K562 (cell line): ENCODE results near the gene SPDL1. TPM values are rescaled to one million over a fixed set of nuclear protein-coding genes. Genes with fewer than 3 reads are reported as not detected.

Experiments
- ATAC-seq: fragments of 200-7000 bp; cut with Tn5 transposase; 3 replicates; pipeline ENCODE4 v1.9.1; 2020; ENCODE audit warnings: moderate library complexity
- BruUV-seq: library from RNA; stranded (reverse); fragments of 400-500 nt; replicated peaks from 2 replicates; lab custom pipeline; 2021; lab: Mats Ljungman, UMichigan
- CTCF ChIA-PET: fragments of 300-600 bp; formaldehyde crosslinking; extraction: SDS; loops from one replicate; lab custom pipeline; 2021; ENCODE audit warnings: low intra/inter-chr PET ratio; lab: Yijun Ruan, JAX
- POLR2A ChIA-PET: fragments of 300-600, 350-650 bp; sonication (Branson Sonifier 250); formaldehyde crosslinking; extraction: SDS; loops from one replicate; lab custom pipeline; 2021; ENCODE audit warnings: antibody characterized with exemption, inconsistent platforms; lab: Yijun Ruan, JAX
- DNase-seq, 4 experiments: peaks; one replicate each; pipeline versions ENCODE4 v3.0.0 to v3.0.0-alpha.2; 2011 to 2018; ENCODE audit warnings: low spot score in 3 of 4, mixed read lengths in 3 of 4; ENCODE audit errors: extremely low read depth in 1 of 4
- FAIRE-seq: peaks from 2 replicates; lab custom pipeline; 2011; peaks lifted over from hg19 to GRCh38; lab: Jason Lieb, UNC
- H2AFZ ChIP-seq: 2 replicates; pipeline ENCODE4 v1.6.0; 2011; ENCODE audit warnings: low read depth, low read length, control low read depth, inconsistent platforms
- H3K27ac ChIP-seq: fragments of 200-600 bp; 3 replicates; pipeline ENCODE4 v1.8.0; 2011; ENCODE audit warnings: low read depth, mild to moderate bottlenecking, control low read depth, inconsistent platforms, low read length, moderate library complexity, mixed read lengths; ENCODE audit errors: extremely low read depth
- H3K27me3 ChIP-seq, 2 experiments: fragments of 300-600 bp in 1 of 2; 2 replicates in 1 of 2; 3 replicates in 1 of 2; pipeline versions ENCODE4 v1.6.0 to v1.8.0; 2011; ENCODE audit warnings: inconsistent platforms in 2 of 2, low read length in 2 of 2, mild to moderate bottlenecking in 1 of 2, mixed read lengths in 1 of 2, moderate library complexity in 1 of 2; ENCODE audit not compliant: control insufficient read depth in 2 of 2, insufficient read depth in 2 of 2
- H3K36me3 ChIP-seq: fragments of 300-600 bp; 3 replicates; pipeline ENCODE4 v1.8.0; 2011; ENCODE audit warnings: mild to moderate bottlenecking, low read length, inconsistent platforms; ENCODE audit not compliant: control insufficient read depth, insufficient read depth
- H3K4me1 ChIP-seq, 2 experiments: fragments of 200-600 bp in 1 of 2; replicated peaks in 1 of 2; 2 replicates in 1 of 2; 3 replicates in 1 of 2; pipeline versions ENCODE4 v1.5.1 to v1.8.0; 2011; ENCODE audit warnings: inconsistent platforms in 2 of 2, low read length in 2 of 2, mild to moderate bottlenecking in 1 of 2, mixed read lengths in 1 of 2, moderate library complexity in 1 of 2; ENCODE audit not compliant: control insufficient read depth in 2 of 2, insufficient read depth in 2 of 2
- H3K4me2 ChIP-seq: 2 replicates; pipeline ENCODE4 v1.6.1; 2011; ENCODE audit warnings: low read length, control low read depth, inconsistent platforms, mixed read lengths; ENCODE audit not compliant: insufficient read depth
- H3K4me3 ChIP-seq: fragments of 200-600 bp; sonication (generic), shearing (Covaris generic); 2 replicates; pipeline ENCODE4 v1.5.1; 2016; ENCODE audit warnings: control low read depth, inconsistent platforms
- H3K79me2 ChIP-seq: fragments of 200-600 bp; 3 replicates; pipeline ENCODE4 v1.8.0; 2011; ENCODE audit warnings: low read length, inconsistent platforms; ENCODE audit not compliant: control insufficient read depth, insufficient read depth
- H3K9ac ChIP-seq, 2 experiments: 2 replicates each; pipeline versions ENCODE4 v1.6.0 to v1.6.1; 2011; ENCODE audit warnings: low read depth in 2 of 2, low read length in 2 of 2, control low read depth in 1 of 2, inconsistent platforms in 1 of 2, mild to moderate bottlenecking in 1 of 2, mixed read lengths in 1 of 2; ENCODE audit not compliant: insufficient read depth in 1 of 2
- H3K9me1 ChIP-seq: one replicate; pipeline ENCODE4 v1.6.0; 2011; ENCODE audit warnings: inconsistent platforms, mild to moderate bottlenecking, low read length, moderate library complexity; ENCODE audit not compliant: control insufficient read depth, insufficient read depth
- H3K9me3 ChIP-seq: replicated peaks from 2 replicates; pipeline ENCODE4 v1.5.1; 2011; ENCODE audit warnings: low read depth, low read length, inconsistent platforms; ENCODE audit not compliant: control insufficient read depth, insufficient read depth
- H4K20me1 ChIP-seq: replicated peaks from 2 replicates; pipeline ENCODE4 v1.6.1; 2011; ENCODE audit warnings: low read length, inconsistent platforms, mixed read lengths; ENCODE audit not compliant: control insufficient read depth, insufficient read depth
- AFF1 ChIP-seq, 2 experiments: fragments of 450-650 bp; IDR thresholded peaks; 2 replicates each; pipeline ENCODE4 v1.6.1; 2018; ENCODE audit warnings: mild to moderate bottlenecking in 2 of 2, low read depth in 1 of 2; ENCODE audit not compliant: partially characterized antibody in 2 of 2
- CAMTA2 ChIP-seq: fragments of 250-450 bp; sonication (Bioruptor Pico); conservative IDR thresholded peaks from 2 replicates; pipeline ENCODE4 v1.5.1; 2022
- CHD1 ChIP-seq: fragments of 200-600 bp; sonication (generic); IDR thresholded peaks from one replicate; pipeline ENCODE4 v1.6.1; 2012; ENCODE audit warnings: mild to moderate bottlenecking, moderate library complexity, low read length, inconsistent platforms
- ESRRA ChIP-seq: fragments of 450-650 bp; IDR thresholded peaks from 2 replicates; pipeline ENCODE4 v1.6.1; 2014; ENCODE audit warnings: low read depth, mild to moderate bottlenecking, moderate library complexity, borderline replicate concordance
- ETV5 ChIP-seq: sonication (generic); formaldehyde crosslinking; IDR thresholded peaks from 2 replicates; pipeline ENCODE4 v1.4.0; 2020; ENCODE audit warnings: low read depth, mild to moderate bottlenecking, missing genetic modification reagents
- GABPB2 ChIP-seq: fragments of 250-450 bp; sonication (Bioruptor Pico); conservative IDR thresholded peaks from 2 replicates; pipeline ENCODE4 v1.5.1; 2021; ENCODE audit warnings: mild to moderate bottlenecking
- GATA2 ChIP-seq: sonication (generic); formaldehyde crosslinking; IDR thresholded peaks from 2 replicates; pipeline ENCODE4 v1.4.0; 2020; ENCODE audit warnings: mild to moderate bottlenecking, missing genetic modification reagents
- HDGF ChIP-seq: fragments of 450-650 bp; IDR thresholded peaks from 2 replicates; pipeline ENCODE4 v1.6.1; 2016
- KAT2B ChIP-seq: IDR thresholded peaks from one replicate; pipeline ENCODE4 v1.6.1; 2012; ENCODE audit warnings: low read depth, mild to moderate bottlenecking, control low read depth, inconsistent platforms, low read length, moderate library complexity
- KDM5B ChIP-seq: fragments of 200-600 bp; sonication (generic); IDR thresholded peaks from 2 replicates; pipeline ENCODE4 v1.6.1; 2012; ENCODE audit warnings: low read depth, mild to moderate bottlenecking, moderate library complexity, low read length, control low read depth, inconsistent platforms; ENCODE audit not compliant: insufficient replicate concordance
- LEF1 ChIP-seq: fragments of 450-650 bp; IDR thresholded peaks from 2 replicates; pipeline ENCODE4 v1.6.1; 2016; ENCODE audit warnings: mild to moderate bottlenecking
- MIER1 ChIP-seq: fragments of 450-650 bp; IDR thresholded peaks from 2 replicates; pipeline ENCODE4 v1.6.1; 2016; ENCODE audit warnings: antibody characterized with exemption, mild to moderate bottlenecking, low read depth
- MYNN ChIP-seq, 2 experiments: sonication (generic); formaldehyde crosslinking in 1 of 2; IDR thresholded peaks; 2 replicates each; pipeline versions ENCODE4 v1.5.0 to v1.6.1; 2016 to 2020; ENCODE audit warnings: antibody characterized with exemption in 1 of 2, missing genetic modification reagents in 1 of 2
- NR2C1 ChIP-seq, 2 experiments: fragments of 450-650 bp; IDR thresholded peaks; 2 replicates each; pipeline ENCODE4 v1.6.1; 2017; ENCODE audit warnings: mild to moderate bottlenecking in 2 of 2, antibody characterized with exemption in 1 of 2, inconsistent platforms in 1 of 2, missing compliant biosample characterization in 1 of 2, missing genetic modification characterization in 1 of 2
- RBM25 ChIP-seq: fragments of 200-400 bp; formaldehyde crosslinking; IDR thresholded peaks from 2 replicates; pipeline ENCODE4 v1.6.1; 2018; ENCODE audit warnings: low read length, low read depth, moderate library complexity; ENCODE audit not compliant: severe bottlenecking
- THRAP3 ChIP-seq: fragments of 450-650 bp; IDR thresholded peaks from 2 replicates; pipeline ENCODE4 v1.6.1; 2016; ENCODE audit warnings: mild to moderate bottlenecking, inconsistent platforms, borderline replicate concordance
- WHSC1 ChIP-seq: IDR thresholded peaks from one replicate; pipeline ENCODE4 v1.6.1; 2012; ENCODE audit warnings: low read length, control low read depth, inconsistent platforms
- ZNF3 ChIP-seq: fragments of 250-450 bp; sonication (Bioruptor Pico); IDR thresholded peaks from 2 replicates; pipeline ENCODE4 v1.5.0; 2021; ENCODE audit warnings: mild to moderate bottlenecking, moderate library complexity
- ZNF41 ChIP-seq: fragments of 250-450 bp; sonication (Bioruptor Pico); conservative IDR thresholded peaks from 2 replicates; pipeline ENCODE4 v1.4.0; 2020; ENCODE audit warnings: mild to moderate bottlenecking
- ZNF76 ChIP-seq: fragments of 250-450 bp; sonication (Bioruptor Pico); IDR thresholded peaks from 2 replicates; pipeline ENCODE4 v1.4.0; 2020; ENCODE audit warnings: mild to moderate bottlenecking, moderate library complexity, borderline replicate concordance
- WGBS: fragments of 100-300 bp; shearing (Covaris generic); methylation state at CpG from one replicate; pipeline ENCODE4 v1.1.6; 2016; ENCODE audit warnings: low coverage, mixed read lengths; ENCODE audit not compliant: insufficient coverage; ENCODE audit errors: missing lambda C conversion rate; 5-methylcytosine and 5-hydroxymethylcytosine counted together
- in situ Hi-C: fragments of 300-500 bp; cut with MboI; formaldehyde crosslinking; loops from 4 replicates; pipeline ENCODE4 v1.15.0; 2018; ENCODE audit warnings: inconsistent platforms, mixed read lengths
- intact Hi-C: fragments of 100-400 bp; cut with micrococcal nuclease; formaldehyde crosslinking; loops from 2 replicates; pipeline ENCODE4 v1.14.2; 2022
- polyA plus RNA-seq, 8 experiments: library from polyadenylated mRNA; depleted of rRNA in 4 of 8; stranded (reverse) in 5 of 8; unstranded in 3 of 8; fragments of >200 nt; fragmentation: Nextera tagmentation in 2 of 8; fragmentation: Illumina TruSeq in 1 of 8; extraction: Ambion mirVana in 2 of 8; extraction: Trizol in 1 of 8; gene quantifications; 2 replicates each; pipeline versions ENCODE4 v1.2.1 to v1.2.3, GENCODE V29; 2011 to 2014; ENCODE audit warnings: inconsistent platforms in 1 of 8, missing spikeins in 1 of 8
- total RNA-seq, 7 experiments: library from RNA; depleted of rRNA in 6 of 7; stranded (reverse); fragments of >200 nt in 6 of 7; fragmentation: Illumina TruSeq in 2 of 7; extraction: Trizol in 2 of 7; gene quantifications; 2 replicates each; pipeline versions ENCODE4 v1.2.1 to v1.2.3, GENCODE V29; 2011 to 2021; ENCODE audit warnings: low replicate concordance in 1 of 7

The SPDL1 gene
- total and polyA plus RNA-seq, 9 of the 15 experiments (the other 6 are each of a cell fraction or from before 2014, with no cell fraction given): 32.4 to 59.6 (median 49.0) TPM

- ChIA-PET CTCF (no interaction called here), POLR2A (interaction anchor here (1.0 kb wide), 1 partner anchor 9 kb away, joined by 3 read pairs; no protein-coding TSS in a partner anchor)
- 6% methylated on average over 5 of the region's 5 CpGs for WGBS
- H3K9ac ChIP-seq: no peak overlapping the region
- in situ Hi-C loops (no loop called here), intact Hi-C loops (no loop called here)
- H3K4me1 ChIP-seq: peaks cover 11 to 44% of the 10 kb centered on the region in 2 experiments
- no peaks in the 10 kb centered on the region for H3K27me3 ChIP-seq
- no TSS peak for BruUV-seq
- no peaks in the 10 kb centered on the region; the same call in 1 of the 3 replicates for H3K79me2 ChIP-seq
- no peaks in the 10 kb centered on the region for H3K9me3 ChIP-seq
- no peaks in the 10 kb centered on the region for H3K36me3 ChIP-seq
- peak overlapping the region; percentile 24; the same call in 1 of the 2 replicates for H2AFZ ChIP-seq
- H3K9me1 ChIP-seq: no peaks in the 10 kb centered on the region
- peak overlapping the region; percentile 54; the same call in 2 of the 3 replicates for H3K27ac ChIP-seq
- H3K4me2 ChIP-seq: peak overlapping the region; percentile 51
- DNase-seq: peak; percentile 21 to 66 (median 34)
- H3K4me3 ChIP-seq: no peak overlapping the region
- peak; percentile 81 for FAIRE-seq
- peaks cover 7% of the 10 kb centered on the region; the same call in 1 of the 2 replicates for H4K20me1 ChIP-seq
- peak; percentile 72 for ATAC-seq
- TF ChIP-seq WHSC1: no peak
- TF ChIP-seq LEF1: no peak
- TF ChIP-seq ETV5 (CRISPR knock-in tag): no peak
- no peak for TF ChIP-seq CHD1
- TF ChIP-seq ESRRA: no peak
- TF ChIP-seq RBM25: no peak
- TF ChIP-seq KDM5B: no peak
- no peak for TF ChIP-seq ZNF76 (CRISPR knock-in tag)
- no peak for TF ChIP-seq ZNF41 (CRISPR knock-in tag)
- no peak for TF ChIP-seq ZNF3 (CRISPR knock-in tag)
- no peak for TF ChIP-seq MIER1
- no peak for TF ChIP-seq THRAP3
- TF ChIP-seq HDGF: no peak
- no peak for TF ChIP-seq AFF1 (IDR thresholded peaks at IDR 0.05; ENCODE audit: low read depth in 1 of 2, partially characterized antibody in 2 of 2)
- TF ChIP-seq NR2C1 (IDR thresholded peaks at IDR 0.05): no peak
- no peak for TF ChIP-seq NR2C1 (tag; IDR thresholded peaks at IDR 0.05)
- TF ChIP-seq GATA2 (CRISPR knock-in tag): peak; percentile 51; the same call in 1 of the 2 replicates
- 0 out of 2 replicates have a peak, but pooled peaks have one; percentile 18 for TF ChIP-seq MYNN (IDR thresholded peaks at IDR 0.05)
- no peak for TF ChIP-seq MYNN (CRISPR knock-in tag; IDR thresholded peaks at IDR 0.05)
- TF ChIP-seq GABPB2 (CRISPR knock-in tag): no peak
- TF ChIP-seq CAMTA2 (CRISPR knock-in tag): no peak
- TF ChIP-seq KAT2B: no peak
Observed at GRCh38 chr5:169650701-169651331, 67.2 kb downstream of the SPDL1 start.
